DND-41 (cell line): ENCODE measurements around the gene MACROH2A2.

Experiments
- CTCF ChIP-seq: IDR thresholded peaks from 2 replicates; pipeline ENCODE4 v1.5.1; 2012; ENCODE audit warnings: borderline replicate concordance, low read length, moderate library complexity, mild to moderate bottlenecking; ENCODE audit not compliant: poor library complexity, severe bottlenecking; ENCODE audit errors: extremely low read depth
- EZH2 ChIP-seq: IDR thresholded peaks from 3 replicates; pipeline ENCODE4 v1.6.1; 2012; ENCODE audit warnings: borderline replicate concordance, low read depth, mild to moderate bottlenecking, moderate library complexity, low read length, inconsistent platforms; ENCODE audit not compliant: severe bottlenecking

GRCh38 chr10:70074165-70074564, 21.5 kb downstream of the MACROH2A2 start:
- TF ChIP-seq CTCF (no peak), EZH2 (no peak)
